HG03575 (cell line): ENCODE measurements around the gene TAF13.

ENCODE experiments used
- ATAC-seq: cut with Tn5 transposase; IDR thresholded peaks from one replicate; pipeline ENCODE4 v1.9.1; 2021; ENCODE audit not compliant: unreplicated experiment, insufficient number of reproducible peaks, low FRiP score; ENCODE audit errors: extremely low read depth

TAF13 gene, protein sequence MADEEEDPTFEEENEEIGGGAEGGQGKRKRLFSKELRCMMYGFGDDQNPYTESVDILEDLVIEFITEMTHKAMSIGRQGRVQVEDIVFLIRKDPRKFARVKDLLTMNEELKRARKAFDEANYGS

GRCh38 chr1:109075531-109076490 lies at the start of gene TAF13:
TAF13 (minus strand) TSS chr1:109076003; CDS start chr1:109075947, 56 bp downstream.
- ATAC-seq = peak; percentile 89

GRCh38 chr1:109120356-109120755 lies 44.6 kb upstream of the TAF13 start:
- ATAC-seq = no peak

DNA sequence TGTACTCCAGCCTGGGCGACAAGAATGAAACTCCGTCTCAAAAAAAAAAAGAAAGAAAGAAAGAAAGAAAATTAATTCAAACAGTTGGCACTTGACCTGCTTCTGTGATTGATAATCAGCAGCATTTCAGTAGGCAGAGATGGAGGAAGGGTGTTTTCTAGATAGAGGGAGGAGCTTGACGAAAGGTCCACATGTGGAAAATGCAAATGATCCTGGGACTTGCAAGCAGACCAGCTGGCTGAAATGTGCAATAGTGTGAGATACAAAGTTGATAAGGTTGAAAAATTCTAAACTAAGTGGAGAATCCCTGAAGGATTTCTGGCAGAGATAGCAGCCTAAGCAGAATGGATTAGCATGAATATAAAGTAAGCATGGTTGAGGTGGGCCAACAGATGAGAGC lies 42.3 kb upstream of the TAF13 start:
- no peak for ATAC-seq

DNA sequence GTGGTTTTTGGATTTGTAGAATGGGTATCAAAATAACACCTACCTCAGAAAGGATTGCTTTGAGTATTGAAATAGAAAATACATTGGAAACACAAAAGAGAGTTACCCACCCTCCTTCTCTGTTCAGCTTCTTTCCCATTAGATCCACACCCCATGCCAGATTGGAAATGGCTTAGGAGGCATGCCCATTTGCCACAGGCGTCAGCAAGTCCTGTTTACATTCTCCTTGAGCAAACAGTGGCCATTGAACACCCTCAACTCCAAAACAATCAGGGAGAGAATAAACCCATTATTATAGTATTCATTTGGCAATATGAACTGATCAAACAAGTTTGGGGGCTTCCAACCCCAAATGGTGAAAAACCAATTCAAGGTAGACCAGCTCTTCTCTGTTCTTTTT lies 40.5 kb upstream of the TAF13 start:
- no peak for ATAC-seq

DNA sequence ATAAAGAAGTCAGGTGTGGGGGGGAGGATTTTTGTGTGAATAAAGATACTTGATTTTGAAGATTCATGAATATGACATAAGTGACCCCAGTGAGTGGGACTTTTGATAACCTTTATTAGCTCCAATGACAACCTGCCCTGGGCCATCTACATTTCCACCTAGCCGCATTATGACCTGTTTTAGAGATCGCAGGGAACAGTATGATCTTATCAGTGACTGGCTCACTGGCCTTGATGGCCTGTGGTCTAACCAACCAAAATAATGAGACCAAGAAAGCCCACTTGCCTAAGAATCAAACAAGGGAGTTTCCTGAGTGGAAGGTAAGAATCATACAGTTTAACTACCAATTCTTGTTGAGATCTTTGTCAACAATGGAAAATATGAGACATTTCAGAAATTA lies 39.9 kb upstream of the TAF13 start:
- ATAC-seq = no peak

DNA sequence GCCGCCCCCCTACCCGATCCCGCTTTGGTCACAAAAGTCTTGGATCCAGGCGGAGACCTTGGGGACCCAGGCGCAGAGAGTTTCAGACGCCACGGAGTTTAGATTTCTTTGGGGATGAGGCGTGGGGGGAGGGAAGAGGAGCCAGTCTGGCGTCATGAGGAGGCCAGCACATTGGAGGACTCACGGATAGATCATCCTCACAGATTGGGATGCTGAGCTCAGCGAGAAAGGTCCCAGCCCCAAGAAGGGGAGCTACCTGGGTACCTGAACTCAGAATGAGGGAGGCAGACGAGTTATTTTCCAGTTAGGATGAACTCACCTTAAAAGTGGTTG lies 38.5 kb upstream of the TAF13 start:
- ATAC-seq = no peak

- ATAC-seq = no peak
Measured at GRCh38 chr1:109113590-109114341, 38.0 kb upstream of the TAF13 start, which contains the start of gene ELAPOR1. ELAPOR1 (plus strand) TSS chr1:109114115; CDS start chr1:109114184, 69 bp downstream.

DNA sequence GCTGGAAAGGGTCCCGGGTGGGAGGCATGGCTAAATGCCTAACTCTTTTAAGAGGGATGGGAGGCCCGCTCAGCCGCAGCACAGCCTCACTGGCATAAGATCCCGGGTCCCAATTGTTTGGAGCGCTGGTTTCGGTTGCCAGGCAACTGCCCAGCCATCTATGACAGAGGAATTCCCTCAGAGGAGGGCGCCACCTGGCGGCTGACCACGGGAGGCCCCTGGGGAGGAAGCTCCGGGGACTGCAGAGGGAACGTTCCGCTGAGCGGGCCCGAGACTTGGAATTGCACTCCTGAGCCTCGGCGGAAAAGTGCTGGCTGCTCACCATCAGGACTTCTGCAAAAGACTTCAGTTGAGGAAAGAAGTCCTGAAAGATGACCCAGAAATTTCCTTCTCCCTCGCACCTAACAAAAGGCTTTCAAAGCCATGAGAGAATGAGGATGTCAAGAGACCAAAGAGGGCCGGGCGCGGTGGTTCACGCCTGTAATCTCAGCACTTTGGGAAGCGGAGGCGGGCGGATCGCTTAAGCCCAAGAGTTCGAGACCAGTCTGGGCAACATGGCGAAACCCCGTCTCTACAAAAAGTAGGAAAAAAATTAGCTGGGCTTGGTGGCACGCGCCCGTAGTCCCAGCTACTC lies 37.0 kb upstream of the TAF13 start:
- ATAC-seq = no peak

DNA sequence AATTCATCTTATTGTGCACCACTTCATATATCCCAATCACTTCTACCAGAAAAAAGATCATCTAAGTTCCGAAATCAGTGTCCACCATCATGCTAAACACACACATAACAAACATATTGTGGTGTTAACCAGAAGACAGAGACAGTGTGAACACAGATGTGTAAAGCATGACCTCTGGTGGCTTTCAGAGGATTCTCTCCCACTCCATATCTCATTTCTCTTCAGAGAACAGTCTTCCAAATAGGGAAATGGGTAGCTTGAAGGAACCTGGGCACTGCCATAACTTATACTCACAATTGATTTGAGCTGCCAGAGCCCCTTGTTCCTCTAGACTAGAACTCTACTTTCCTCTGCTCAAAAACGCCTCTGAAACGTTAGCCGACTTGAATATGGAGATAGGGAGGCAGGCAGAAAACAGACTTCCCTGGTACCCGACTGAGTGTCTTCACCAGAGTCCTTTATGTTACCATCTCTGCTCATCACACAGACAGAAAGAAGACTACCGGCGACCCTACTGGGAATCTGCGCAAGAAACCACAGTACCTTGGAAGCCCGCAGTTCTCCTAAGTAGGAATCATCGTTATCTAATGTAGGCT lies 36.4 kb upstream of the TAF13 start:
- ATAC-seq = no peak

DNA sequence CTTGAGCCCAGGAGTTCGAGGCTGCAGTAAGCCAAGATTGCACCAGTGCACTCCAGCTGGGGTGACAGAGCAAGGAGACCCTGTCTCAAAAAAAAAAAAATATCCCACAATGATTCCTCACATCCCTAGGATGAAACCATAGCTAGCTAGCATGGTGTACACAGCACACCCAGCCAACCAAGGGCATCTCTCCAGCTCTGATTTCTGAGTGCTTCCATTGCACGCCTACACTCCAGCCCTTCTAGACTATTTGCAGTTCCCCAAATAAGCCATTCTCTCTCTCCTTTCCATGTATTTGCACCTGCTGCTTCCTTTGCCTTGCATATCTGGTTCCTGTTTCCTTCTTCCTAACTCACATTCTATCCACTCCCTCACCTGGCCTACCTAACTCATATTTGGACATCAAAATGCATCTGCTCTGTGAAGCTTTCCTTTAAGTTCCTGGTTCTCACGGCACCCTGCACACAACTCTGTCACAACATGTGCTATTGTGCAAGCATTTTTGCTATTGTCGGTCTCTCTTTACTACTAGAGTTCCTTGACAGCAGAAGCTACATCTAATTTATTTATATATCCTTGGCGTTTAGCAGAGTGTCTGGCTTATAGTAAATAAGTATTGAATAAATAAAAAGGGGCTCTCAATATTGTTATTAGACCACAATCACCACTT lies 35.7 kb upstream of the TAF13 start:
- ATAC-seq = no peak

DNA sequence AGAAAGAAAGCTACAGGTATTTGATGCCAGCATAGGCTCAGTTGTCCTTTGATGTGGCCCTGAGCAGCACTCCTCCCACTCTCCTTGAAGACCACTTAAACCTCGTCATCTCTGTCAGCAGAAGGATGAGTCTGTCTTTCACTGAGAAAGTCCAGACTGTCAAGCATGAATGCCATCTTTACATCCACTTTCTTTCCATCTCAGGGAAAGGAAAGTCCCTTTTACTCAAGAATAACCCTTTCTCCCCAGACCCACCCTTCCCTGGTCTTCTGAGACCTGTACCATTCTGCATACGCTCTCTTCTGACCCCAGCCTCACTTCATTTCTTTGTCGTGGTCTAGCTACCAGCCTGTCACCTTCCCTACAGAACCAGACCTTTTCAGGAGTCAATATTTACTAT lies 34.1 kb upstream of the TAF13 start:
- ATAC-seq = no peak

GRCh38 chr1:109107785-109108184 lies 32.0 kb upstream of the TAF13 start:
- ATAC-seq = no peak

GRCh38 chr1:109105881-109106280 lies 30.1 kb upstream of the TAF13 start:
- ATAC-seq = no peak

DNA sequence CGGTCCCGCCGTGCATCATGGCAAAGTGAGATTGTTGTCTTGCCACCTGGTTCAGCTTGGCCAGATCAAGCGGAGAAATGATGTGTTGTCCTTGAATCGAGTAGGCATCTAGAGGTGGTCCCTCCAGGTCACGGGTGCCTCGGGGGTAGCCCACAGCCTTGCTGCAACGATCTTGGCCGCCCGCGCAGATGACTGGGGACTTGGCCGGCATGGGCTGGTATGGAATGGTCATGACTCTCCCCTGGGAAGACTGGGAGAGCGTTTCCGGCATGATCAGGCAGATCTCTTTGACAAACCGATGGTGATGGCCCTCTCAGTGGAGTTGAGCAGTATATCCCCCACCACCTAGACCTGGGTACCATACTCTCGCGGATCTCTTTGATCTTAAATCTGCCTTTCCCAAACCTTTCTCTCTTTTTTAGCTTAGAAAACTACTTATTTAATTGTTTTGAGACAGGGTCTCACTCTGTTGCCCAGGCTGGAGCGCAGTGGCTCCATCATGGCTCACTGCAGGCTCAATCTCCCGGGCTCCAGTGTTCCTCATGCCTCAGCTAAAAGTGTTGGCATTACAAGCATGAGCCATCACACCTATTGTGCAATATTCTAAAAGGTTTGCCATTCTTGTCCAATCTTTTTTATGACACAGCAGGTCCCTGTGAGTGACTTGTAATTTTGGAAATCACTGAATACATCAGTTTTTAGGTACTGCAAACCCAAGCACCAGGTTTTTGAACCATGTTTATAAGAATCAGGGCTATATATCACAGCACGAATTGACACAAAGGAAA lies 28.8 kb upstream of the TAF13 start:
- ATAC-seq = no peak

- no peak for ATAC-seq
Measured at GRCh38 chr1:109099938-109100773, 24.4 kb upstream of the TAF13 start.

DNA sequence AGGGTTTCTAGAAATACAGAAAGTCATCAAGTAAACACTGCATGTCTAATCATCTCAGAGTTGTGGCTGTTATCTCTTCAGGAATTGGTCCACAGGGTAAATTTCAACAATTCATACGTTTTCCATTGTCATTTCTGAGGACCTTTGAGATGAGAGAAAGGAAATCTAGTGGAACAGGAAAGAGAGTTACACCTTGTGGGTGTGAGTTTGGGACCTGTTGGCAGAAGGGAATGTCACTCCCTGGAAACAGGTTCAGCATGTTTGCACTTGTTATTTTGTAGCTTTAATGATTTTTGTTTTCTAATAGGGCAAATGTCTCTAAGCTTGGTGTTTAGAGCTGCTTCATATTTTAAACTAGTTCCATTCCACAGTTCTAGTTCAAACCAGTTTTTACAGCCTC lies 20.3 kb upstream of the TAF13 start:
- no peak for ATAC-seq

DNA sequence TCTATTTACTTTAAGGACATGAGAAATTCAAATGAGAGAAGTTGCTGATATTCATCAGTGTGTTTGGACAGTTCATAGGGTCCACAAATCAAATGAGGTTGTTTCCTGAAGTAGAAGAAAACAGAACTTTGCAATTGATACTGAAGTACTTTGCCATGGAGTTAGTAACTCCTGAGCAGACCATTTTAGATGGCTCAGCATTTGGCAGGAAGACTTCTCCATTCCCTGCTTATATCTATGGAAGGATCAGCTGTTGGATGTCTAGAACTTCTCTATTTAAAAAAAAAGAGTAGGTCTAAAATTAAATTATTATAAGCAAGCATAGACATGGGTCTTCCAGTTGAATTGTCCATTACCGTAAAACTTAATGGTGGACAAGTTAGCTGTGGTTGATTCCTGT lies 19.8 kb upstream of the TAF13 start:
- ATAC-seq = no peak
